NCI-H460 (cell line): Measurements from ENCODE around the gene INF2. TPM values are rescaled to one million over a fixed set of nuclear protein-coding genes. Genes with fewer than 3 reads are reported as not detected.
A peak's percentile ranks its signal among the peaks of the same experiment; 100 is the strongest.
"Not testable (repeated sequence)": the region's sequence is repeated elsewhere in the genome, so short reads cannot be mapped to it uniquely, and the experiment has no call there.

ENCODE experiments used
- DNase-seq: peaks from one replicate; pipeline ENCODE4 v3.0.0-alpha.2; 2016; ENCODE audit warnings: low read depth; ENCODE audit errors: extremely low read depth
- total RNA-seq: library from RNA; depleted of rRNA; stranded (reverse); fragments of >200 nt; shearing (Covaris generic); gene quantifications from 2 replicates; pipeline ENCODE4 v1.2.3, GENCODE V29; 2014

Gene INF2
- total RNA-seq, 1 experiment from 2014 or later: 61.3 TPM

DNA sequence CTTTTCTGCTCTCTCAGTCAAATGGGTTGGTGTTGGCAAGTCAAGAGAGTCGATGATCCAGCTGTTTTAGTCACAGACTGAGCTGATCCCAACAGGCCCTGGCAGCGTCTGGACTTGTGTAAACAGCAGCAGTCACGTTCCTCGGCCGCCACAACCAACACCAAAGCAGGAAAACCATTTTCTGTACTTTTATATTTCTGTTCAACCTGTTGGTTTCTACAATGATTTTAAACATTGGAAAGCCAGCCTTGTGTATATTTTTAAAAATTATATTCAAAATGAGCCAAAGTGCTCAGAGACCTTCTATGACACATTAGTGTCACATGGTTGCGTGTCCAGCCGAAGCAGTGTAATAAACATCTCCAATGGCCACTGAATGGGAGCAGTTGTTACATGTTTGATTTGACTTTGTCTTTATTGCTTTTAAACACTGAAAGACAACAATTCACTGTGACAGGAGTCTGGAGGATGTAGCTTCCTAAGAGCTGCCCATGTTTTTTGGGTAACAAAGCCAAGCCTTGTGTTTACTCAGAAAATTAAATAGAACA is 57.6 kb downstream of the INF2 start:
- DNase-seq: no peak

DNA sequence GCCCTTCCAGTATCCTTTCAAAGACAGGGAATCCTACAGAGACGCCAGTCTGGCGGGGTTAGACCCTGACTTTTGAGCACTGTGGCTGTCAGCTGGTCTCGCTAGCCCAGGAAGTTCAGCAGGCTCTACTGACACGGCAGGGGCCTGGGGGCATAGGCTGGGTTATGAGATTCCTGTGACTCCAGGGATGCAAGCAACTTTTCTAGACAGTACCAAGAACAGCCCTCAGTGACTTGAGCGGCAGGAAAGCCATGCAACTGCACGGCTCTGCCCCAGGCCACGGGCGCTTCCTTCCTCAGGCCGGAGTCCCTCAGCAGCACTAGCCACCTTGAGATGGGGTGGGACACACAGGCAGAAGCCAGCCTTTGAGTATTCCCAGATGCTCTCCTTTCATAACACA is 58.5 kb downstream of the INF2 start:
- DNase-seq: no peak

DNA sequence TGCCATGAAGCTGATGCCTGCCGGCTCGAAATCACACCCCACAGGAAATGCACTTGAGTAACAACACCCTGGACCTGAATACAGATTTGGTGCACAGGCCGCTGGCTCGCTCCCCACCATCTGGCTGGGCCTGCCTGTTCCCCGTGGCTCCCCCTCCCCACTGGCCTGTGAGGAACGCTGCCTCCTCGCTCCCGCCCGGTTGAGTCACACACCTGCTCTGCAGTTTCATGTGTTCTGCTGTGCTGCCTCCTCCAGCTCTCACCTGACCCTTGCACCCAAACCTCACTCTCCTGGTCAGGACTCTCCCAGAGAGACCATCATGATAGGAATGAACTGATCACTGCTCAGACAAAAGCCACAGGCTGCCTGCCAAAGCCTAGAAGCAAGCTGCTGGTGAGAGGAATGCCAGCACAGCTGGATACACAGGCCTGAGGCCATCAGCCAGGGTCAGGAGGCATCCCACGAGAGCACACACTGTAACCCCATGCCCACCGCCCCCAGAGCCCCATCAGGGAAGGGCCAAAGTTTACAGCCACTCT is 59.8 kb downstream of the INF2 start:
- DNase-seq: no peak

DNA sequence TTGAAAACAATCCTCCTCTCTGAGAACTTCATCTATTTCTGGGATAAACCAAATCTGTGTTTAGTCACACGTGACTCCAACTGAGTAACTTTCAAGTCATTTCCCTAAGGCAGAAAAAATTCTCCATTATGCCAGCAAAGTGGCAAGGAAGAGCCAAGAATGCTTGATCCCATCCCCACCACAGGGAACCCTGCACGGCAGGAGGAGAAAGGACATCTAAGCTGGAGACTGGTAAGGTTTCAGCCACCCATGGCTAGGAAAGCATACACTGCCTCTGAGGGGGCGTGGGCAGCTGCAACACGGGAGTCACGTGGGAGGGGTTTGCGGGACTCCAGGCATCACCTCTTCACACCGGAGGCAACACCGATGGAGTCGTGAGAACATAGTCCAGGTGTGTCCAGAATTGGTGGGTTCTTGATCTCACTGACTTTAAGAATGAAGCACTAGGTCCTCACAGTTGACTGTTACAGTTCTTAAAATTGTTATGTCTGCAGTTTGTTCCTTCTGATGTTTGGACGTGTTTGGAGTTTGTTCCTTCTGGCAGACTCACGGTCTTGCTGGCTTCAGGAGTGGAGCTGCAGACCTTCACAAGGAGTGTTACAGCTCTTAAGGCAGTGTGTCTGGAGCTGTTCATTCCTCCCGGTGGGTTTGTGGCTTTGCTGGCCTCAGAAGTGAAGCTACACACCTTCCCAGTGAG is 60.8 kb downstream of the INF2 start:
- DNase-seq: no peak

DNA sequence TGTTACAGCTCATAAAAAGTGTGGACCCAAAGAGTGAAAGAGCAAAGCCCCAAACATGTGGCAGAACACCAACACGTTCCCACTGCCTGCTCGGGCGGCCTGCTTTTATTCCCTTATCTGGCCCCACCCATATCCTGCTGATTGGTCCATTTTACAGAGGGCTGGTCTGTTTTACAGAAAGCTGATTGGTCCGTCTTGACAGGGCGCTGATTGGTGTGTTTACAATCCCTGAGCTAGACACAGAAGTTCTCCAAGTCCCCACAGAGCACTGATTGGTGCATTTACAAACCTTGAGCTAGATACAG is 61.3 kb downstream of the INF2 start:
- not testable (repeated sequence) for DNase-seq

DNA sequence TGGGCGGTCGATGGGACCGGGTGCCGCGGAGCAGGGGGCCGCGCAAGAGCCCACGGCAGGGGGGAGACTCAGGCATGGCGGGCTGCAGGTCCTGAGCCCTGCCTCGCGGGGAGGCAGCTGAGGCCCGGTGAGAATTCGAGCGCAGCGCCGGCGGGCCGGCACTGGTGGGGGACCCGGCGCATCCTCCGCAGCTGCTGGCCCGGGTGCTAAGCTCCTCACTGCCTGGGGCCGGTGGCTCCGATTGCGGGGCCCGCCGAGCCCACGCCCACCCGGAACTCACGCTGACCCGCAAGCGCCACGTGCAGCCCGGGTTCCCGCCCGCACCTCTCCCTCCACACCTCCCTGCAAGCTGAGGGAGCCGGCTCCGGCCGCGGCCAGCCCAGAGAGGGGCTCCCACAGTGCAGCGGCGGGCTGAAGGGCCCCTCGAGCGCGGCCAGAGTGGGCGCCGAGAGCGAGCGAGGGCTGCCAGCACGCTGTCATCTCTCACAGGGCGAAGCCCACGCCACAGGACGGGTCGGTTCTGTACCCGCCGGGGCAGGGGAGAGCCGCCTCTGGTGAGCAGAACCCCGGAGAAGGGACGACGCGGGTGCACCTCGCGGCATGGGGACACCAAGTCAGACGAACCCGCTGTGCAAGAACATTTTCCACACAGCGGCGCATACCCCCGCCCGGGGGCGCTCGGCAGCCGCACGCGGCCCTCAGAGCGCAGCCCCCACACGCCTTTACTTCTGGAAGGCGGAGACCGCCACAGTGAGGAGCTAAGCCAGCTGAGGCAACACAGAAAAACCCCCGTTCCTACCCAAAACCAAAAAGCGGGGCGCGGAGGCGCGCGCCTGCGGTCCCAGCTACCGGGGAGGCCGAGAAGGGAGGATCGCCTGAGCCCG is 62.4 kb downstream of the INF2 start:
- DNase-seq: no peak

DNA sequence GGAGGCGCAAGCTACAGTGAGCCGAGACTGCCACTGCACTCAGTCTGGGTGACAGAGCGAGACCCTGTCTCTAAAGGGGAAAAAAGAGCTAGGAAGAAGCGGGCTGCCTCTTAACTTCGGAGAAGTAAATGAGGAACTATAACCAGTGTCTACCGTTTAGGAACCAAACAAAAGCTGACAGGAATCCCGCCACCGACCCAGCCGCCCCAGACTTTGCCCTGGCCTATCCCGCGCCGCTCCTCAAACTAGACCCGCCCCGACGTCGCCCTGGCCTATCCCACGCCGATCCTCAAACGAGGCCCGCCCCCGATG is 63.0 kb downstream of the INF2 start:
- DNase-seq: no peak

DNA sequence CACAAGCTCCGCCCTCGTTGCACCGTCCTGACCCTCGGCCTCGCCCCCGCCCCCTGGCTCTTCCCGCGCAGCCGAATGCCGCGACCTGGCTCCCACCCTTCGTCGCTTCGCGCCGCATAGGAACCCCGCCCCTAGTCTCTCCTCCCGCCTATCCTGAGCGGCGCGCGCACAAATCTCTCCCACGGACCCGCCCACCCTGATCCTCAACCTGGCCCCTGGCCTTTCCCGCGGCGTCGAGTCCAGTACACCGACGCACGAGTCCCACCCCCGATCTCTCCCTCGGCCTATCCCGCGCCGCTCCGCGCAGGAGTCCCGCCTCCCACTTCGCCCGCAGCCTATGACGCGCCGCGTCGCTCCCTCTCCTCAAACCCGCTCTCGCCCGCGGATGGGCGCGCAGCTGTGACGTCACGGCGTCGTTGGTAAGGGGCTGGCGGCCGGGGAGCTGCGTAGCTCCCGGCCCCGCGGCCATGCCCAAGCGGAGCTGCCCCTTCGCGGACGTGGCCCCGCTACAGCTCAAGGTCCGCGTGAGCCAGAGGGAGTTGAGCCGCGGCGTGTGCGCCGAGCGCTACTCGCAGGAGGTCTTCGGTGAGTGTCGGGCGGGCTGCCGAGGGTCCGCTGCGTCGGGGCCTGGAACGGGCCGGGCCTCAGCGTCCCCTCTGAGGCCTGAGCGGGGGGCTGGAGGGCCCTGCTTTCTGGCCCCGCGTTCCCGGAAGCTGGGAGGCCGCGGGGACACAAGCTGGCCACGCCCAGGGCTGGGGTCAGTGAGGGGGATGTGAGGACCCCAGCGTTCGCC is 63.5 kb downstream of the INF2 start, which contains the start of gene SIVA1:
SIVA1 (plus strand) TSS at position 413 of the 793 bp plus-strand sequence; CDS start at position 468, 55 bp downstream.
- peak; percentile 99 for DNase-seq

DNA sequence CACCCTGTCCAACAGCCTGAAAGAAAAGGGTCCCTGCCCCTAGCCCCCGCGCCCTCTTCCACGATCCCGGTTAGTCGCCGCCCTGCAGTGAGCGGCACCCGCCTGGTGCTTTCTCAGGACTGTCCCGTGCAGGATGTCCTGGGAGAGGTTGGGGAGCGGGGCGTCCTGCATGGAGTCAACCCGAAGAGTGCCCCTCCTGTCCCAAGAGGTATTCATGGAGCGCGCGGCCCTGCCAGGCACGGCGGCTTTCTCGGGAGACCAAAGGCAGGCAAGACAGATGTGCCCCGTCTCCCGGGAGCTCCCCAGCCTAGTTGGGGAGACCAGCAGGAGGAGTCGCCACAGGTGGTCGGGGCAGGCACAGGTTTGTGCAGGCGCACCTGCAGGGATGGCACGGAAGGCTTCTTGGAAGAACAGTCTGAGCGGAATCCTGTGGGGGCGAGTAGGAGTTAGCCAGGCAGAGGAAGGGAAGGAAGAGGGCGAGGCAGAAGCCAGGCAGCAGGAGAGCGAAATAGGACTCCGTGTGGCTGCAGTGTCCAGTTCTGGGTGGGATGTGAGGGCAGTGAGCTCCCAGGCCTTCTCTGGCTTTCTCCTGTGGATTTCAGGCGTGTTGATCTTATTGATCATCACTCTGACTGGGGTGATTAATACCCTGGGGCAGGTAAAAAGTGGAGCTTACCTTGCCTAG is 64.3 kb downstream of the INF2 start:
- DNase-seq: no peak

DNA sequence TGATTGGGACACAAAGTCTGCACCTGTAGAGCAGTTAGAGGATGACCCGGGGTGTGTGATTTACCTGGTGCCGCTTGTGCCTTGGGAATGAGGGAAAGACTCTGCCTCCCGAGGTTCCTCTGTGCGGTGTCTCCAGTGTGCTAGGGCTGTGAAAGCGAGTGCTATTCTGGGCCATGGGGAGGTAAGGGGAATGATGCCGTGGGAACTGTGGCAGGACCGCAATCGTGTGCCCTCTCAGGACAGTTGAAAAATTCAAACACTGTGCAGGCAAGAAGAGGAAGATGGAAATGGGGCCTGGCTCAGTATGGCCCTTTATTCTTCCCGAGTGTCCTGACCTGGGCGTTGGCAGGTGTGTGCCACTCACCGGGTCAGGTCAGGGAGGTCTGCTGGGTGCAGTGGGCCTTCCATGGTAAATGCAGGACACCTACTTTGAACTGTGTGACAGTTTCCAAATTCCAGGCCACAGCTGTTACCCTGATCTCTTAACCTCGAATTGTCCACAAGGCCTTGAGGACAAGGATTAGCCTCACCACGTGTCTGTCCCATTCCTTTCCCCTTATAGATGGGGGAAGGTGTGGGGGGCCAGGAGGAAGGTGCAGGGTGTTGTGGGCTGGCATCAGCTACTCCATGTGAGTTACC is 64.9 kb downstream of the INF2 start:
- DNase-seq: no peak

DNA sequence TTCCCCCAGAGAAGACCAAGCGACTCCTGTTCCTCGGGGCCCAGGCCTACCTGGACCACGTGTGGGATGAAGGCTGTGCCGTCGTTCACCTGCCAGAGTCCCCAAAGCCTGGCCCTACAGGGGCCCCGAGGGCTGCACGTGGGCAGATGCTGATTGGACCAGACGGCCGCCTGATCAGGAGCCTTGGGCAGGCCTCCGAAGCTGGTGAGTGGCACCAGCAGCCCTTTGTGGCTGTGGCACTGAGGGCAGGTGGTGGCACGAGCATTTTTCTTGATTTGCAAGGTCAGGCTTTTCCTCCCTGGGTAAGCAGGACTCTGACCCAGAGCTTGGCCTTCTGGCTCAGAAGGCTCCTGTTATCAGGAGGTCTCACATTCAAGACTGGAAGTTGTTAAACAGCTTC is 66.2 kb downstream of the INF2 start:
- no peak for DNase-seq

DNA sequence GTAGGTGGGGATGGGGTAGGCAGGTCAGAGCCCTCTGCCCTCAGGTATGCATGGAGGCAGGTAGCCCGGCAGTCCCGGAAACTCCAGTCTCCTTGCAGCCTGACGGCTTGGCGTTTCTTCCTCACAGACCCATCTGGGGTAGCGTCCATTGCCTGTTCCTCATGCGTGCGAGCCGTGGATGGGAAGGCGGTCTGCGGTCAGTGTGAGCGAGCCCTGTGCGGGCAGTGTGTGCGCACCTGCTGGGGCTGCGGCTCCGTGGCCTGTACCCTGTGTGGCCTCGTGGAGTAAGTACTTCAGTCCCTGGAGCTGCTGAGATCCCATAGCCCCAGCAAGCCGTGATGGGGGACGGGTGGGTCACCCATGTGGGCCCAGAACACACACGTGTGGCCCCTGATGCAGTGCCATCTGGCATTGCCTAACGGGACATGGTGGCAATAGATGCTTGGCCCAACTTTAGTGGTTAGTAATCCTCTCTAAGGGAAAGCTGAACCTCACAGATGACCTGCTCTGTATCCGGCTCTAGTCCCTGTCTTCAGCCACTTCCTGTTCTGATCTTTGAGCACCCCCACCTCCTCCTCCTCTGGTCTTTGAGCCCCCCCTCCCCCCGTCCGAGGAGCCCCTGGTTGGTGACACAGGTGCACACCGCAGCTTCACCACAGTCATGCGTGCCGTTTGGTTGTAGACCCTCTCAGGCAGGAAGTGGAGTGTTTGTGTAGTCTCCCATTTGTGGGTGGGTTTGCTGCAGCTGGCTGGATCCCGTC is 67.2 kb downstream of the INF2 start:
- DNase-seq: no peak

DNA sequence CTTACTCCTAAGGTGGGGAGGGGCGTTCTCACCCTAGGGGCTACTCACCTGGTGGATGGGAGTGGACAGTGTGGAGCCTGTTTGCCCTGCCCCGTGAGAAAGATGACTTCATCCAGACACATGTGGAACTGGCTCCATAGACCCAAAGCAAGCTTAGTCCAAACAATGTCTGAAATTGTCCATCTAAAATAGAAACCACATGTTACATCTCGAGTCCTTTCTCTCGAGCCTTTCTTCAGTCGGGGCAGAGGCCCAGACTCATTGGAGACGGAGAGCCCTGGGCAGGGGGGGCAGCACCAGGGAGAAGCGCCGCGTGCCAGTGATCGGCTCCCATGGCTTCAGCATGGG is 67.8 kb downstream of the INF2 start:
- DNase-seq: no peak

DNA sequence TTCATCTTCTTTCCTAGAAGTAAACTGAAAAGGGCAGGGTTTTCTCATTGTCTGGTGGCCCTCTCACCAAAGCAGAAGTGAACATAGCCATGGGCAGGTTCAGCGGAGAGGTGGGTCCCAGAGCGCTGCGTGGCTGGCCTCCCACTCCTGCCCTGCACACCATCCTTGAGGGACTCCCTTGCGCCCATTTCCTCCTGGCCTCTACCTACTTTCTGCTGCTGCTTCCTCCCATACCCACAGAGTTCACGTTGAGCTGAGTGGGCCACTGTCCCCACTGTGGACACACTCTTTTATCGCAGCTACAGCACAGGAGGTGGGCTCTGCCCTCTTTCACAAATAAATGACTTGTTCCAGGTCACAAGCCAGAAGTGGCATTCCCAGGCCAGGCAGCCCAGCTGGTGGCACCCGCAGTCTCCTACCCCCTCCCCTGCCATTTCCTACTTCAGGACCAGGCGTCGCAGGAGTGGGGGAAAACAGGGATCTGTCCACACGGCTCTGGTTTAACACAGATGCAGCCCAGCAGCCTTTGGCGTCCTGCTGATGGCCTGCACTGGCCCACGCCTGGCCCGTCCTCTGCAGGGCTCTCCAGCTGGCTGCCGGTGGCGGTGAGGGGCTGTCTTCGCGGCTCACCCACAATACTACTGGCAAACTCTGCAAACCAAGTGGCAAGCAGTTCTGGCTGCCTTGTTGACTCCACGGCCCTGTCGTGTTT is 68.4 kb downstream of the INF2 start:
- DNase-seq: no peak

DNA sequence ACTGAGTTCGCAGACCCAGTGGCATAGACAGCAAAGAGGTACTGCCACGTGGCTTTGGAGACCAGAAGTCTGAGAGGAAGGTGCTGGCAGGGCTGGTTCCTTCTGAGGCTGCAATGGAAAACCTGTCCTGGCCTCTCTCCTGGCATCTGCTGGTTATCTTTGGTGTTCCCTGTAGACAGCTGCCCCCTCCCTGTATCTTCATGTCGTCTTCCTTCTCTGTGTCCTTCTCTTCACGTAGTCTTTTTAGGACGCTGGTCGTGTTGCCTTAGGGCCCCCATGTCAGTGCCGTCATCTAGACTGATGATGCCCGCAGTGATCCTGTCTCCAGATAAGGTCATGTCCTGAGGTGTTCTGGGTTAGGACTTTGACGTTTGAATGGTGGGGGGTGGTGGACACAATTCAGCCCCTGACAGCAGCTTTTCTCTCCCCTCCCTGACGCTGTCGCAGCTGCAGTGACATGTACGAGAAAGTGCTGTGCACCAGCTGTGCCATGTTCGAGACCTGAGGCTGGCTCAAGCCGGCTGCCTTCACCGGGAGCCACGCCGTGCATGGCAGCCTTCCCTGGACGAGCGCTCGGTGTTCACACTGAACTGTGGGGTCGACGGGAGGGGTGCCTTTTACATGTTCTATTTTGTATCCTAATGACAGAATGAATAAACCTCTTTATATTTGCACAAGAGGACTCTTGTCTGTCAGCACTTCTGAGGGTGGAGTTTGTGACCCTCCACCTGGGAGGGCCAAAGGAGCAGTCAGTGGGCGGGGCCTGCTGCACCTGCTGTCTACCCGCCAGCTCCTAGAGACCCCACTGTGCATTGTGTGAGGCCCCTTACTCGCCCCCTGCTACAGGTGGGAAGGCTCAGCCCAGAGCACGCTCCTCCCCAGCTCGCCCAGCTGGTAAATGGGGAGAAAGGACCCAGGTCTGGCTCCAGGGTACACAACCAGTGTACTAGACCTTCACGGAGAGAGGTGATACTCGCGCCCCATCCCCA is 69.9 kb downstream of the INF2 start:
- no peak for DNase-seq

DNA sequence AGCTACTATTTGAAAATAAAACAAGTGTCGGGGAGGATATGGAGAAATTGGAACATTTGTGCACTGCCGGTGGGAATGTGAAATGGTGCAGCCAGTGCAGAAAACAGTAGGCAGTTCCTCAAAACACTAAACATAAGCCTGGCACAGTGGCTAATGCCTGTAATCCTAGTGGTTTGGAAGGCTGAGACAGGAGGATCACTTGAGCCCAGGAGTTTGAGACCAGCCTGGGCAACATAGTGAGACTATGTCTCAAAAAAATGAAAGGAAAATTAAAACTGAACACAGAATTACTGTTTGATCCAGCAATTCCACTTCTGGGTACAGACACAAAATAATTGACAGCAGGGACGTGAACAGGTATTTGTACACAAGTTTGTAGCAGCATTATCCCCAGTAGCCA is 76.1 kb downstream of the INF2 start:
- no peak for DNase-seq

DNA sequence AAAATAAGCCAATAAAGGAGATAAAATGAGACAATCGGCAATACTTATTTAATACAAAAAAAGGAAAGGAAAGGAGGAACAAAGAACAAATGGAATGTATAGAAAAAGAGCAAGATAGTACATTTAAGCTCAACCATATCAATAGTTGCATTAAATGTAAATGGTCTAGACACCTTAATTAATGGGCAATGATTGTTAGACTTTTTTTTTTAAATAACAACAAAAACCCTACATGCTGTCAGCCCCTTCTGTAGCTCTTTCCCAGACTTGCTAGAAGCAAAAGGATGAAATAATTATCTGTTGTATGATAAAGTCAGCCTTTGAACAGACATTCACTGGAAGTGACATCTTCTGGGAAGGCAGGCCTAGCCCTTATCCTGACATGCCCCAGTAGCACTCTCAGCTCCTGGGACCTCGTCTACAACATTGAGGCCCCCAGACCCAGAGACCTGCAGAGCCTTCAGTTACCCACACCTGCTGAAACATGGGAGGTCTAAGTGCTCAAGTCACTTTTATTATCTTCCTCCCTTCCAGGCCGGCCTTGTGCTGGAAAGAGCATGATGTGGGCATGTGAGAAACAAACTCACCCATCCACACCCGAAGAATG is 76.9 kb downstream of the INF2 start:
- no peak for DNase-seq
